AG04449 (cell line): ENCODE results near the gene ZBP1.

Experiments
- CTCF ChIA-PET: fragments of 350-600 bp; formaldehyde crosslinking; extraction: SDS; loops from one replicate; lab custom pipeline; 2021; ENCODE audit warnings: antibody characterized with exemption; lab: Yijun Ruan, JAX
- POLR2A ChIA-PET: fragments of 400-600, 350-600 bp; formaldehyde crosslinking; extraction: SDS; loops from one replicate; lab custom pipeline; 2020; ENCODE audit warnings: antibody characterized with exemption, inconsistent platforms; lab: Yijun Ruan, JAX
- DNase-seq: peaks from one replicate; pipeline ENCODE4 v3.0.0-alpha.2; 2010; ENCODE audit warnings: low read depth, low spot score
- H3K4me3 ChIP-seq: 2 replicates; pipeline ENCODE4 v1.5.1; 2011; ENCODE audit warnings: low read depth, mild to moderate bottlenecking, control low read depth, low read length
- CTCF ChIP-seq: IDR thresholded peaks from one replicate; pipeline ENCODE4 v1.5.1; 2011; ENCODE audit warnings: mild to moderate bottlenecking, moderate library complexity, low read length, control low read depth, inconsistent platforms; ENCODE audit not compliant: insufficient read depth; ENCODE audit errors: missing control alignments

The ZBP1 gene

GRCh38 chr20:57570920-57571319 lies 49.3 kb downstream of the ZBP1 start:
- TF ChIP-seq CTCF: no peak
- CTCF ChIA-PET: no interaction called here
- no peak overlapping the region for H3K4me3 ChIP-seq
- DNase-seq: no peak
- POLR2A ChIA-PET: no interaction called here

GRCh38 chr20:57570145-57570850 lies 49.9 kb downstream of the ZBP1 start:
- ChIA-PET POLR2A (no interaction called here), CTCF (interaction anchor here (0.6 kb wide), 1 partner anchor 16 kb away, joined by 3 read pairs; no protein-coding TSS in a partner anchor)

GRCh38 chr20:57568960-57569359 lies 51.3 kb downstream of the ZBP1 start:
- CTCF ChIA-PET: no interaction called here
- no peak for DNase-seq
- POLR2A ChIA-PET: no interaction called here
- no peak for TF ChIP-seq CTCF
- no peak overlapping the region for H3K4me3 ChIP-seq

More at GRCh38 chr20:57570145-57570850, 49.9 kb downstream of the ZBP1 start:
- DNase-seq: no peak
- no peak overlapping the region for H3K4me3 ChIP-seq
- no peak for TF ChIP-seq CTCF

- no peak for DNase-seq
- ChIA-PET CTCF (interaction anchor here (1.1 kb wide), 1 partner anchor 25 kb away, joined by 3 read pairs; no protein-coding TSS in a partner anchor), POLR2A (no interaction called here)
- TF ChIP-seq CTCF: no peak
- no peak overlapping the region for H3K4me3 ChIP-seq
Observed at GRCh38 chr20:57568088-57568896, 51.9 kb downstream of the ZBP1 start.

GRCh38 chr20:57567471-57568079 lies 52.7 kb downstream of the ZBP1 start:
- ChIA-PET CTCF (interaction anchor here (1.1 kb wide), 1 partner anchor 25 kb away, joined by 3 read pairs; no protein-coding TSS in a partner anchor), POLR2A (no interaction called here)
- no peak overlapping the region for H3K4me3 ChIP-seq
- TF ChIP-seq CTCF: no peak
- no peak for DNase-seq
